ENCODE results near the gene MTHFD2L. TPM values are rescaled to one million over a fixed set of nuclear protein-coding genes. Genes with fewer than 3 reads are reported as not detected.

Gene MTHFD2L
- total RNA-seq, 2 donors from 2014 or later: 9.6 to 10.8 TPM

- intact Hi-C loops (cut with DNase I): no loop called here
- no peak for DNase-seq (ENCODE audit: low spot score)
Observed at GRCh38 chr4:74283614-74284013, 125.7 kb downstream of the MTHFD2L start.

- intact Hi-C loops (cut with DNase I): no loop called here
Observed at GRCh38 chr4:74284053-74284452, 126.1 kb downstream of the MTHFD2L start.

GRCh38 chr4:74287164-74287563, 129.2 kb downstream of the MTHFD2L start:
- intact Hi-C loops (cut with DNase I): no loop called here
- no peak for DNase-seq (ENCODE audit: low spot score)

More at GRCh38 chr4:74284053-74284452, 126.1 kb downstream of the MTHFD2L start:
- DNase-seq (ENCODE audit: low spot score): no peak

GRCh38 chr4:74287791-74288190, 129.9 kb downstream of the MTHFD2L start:
- DNase-seq (ENCODE audit: low spot score): no peak
- intact Hi-C loops (cut with DNase I): no loop called here

- intact Hi-C loops (cut with DNase I): no loop called here
Observed at GRCh38 chr4:74291471-74291870, 133.6 kb downstream of the MTHFD2L start.

GRCh38 chr4:74292111-74292870, 134.4 kb downstream of the MTHFD2L start:
- no peak for DNase-seq (ENCODE audit: low spot score)
- intact Hi-C loops (cut with DNase I): no loop called here

More at GRCh38 chr4:74291471-74291870, 133.6 kb downstream of the MTHFD2L start:
- no peak for DNase-seq (ENCODE audit: low spot score)

- intact Hi-C loops (cut with DNase I): no loop called here
- DNase-seq (ENCODE audit: low spot score): no peak
Observed at GRCh38 chr4:74293558-74293957, 135.6 kb downstream of the MTHFD2L start.

- no peak for DNase-seq (ENCODE audit: low spot score)
- intact Hi-C loops (cut with DNase I): no loop called here
Observed at GRCh38 chr4:74294681-74295080, 136.8 kb downstream of the MTHFD2L start.

- intact Hi-C loops (cut with DNase I): no loop called here
- DNase-seq (ENCODE audit: low spot score): no peak
Observed at GRCh38 chr4:74297539-74297938, 139.6 kb downstream of the MTHFD2L start.

GRCh38 chr4:74304095-74304625, 146.2 kb downstream of the MTHFD2L start:
- intact Hi-C loops (cut with DNase I): loop anchor here in 1 of 2 donors (5.0 kb wide), 1 partner anchor 712 kb away; no protein-coding TSS in a partner anchor
- DNase-seq (ENCODE audit: low spot score): no peak

- DNase-seq (ENCODE audit: low spot score): no peak
- intact Hi-C loops (cut with DNase I): loop anchor here in 1 of 2 donors (5.0 kb wide), 1 partner anchor 713 kb away; no protein-coding TSS in a partner anchor
Observed at GRCh38 chr4:74305000-74305399, 147.1 kb downstream of the MTHFD2L start.

GRCh38 chr4:74307170-74307569, 149.3 kb downstream of the MTHFD2L start:
- intact Hi-C loops (cut with DNase I): no loop called here
- DNase-seq (ENCODE audit: low spot score): no peak

- intact Hi-C loops (cut with DNase I): no loop called here
- DNase-seq (ENCODE audit: low spot score): no peak
Observed at GRCh38 chr4:74308215-74308614, 150.3 kb downstream of the MTHFD2L start, which contains the start of gene EPGN. EPGN (plus strand) TSS chr4:74308470; CDS start chr4:74308534, 64 bp downstream.

- no peak for DNase-seq (ENCODE audit: low spot score)
- intact Hi-C loops (cut with DNase I): no loop called here
Observed at GRCh38 chr4:74309223-74309622, 151.3 kb downstream of the MTHFD2L start.

- DNase-seq (ENCODE audit: low spot score): no peak
- intact Hi-C loops (cut with DNase I): no loop called here
Observed at GRCh38 chr4:74311696-74312313, 153.9 kb downstream of the MTHFD2L start.

GRCh38 chr4:74314329-74314728, 156.4 kb downstream of the MTHFD2L start:
- intact Hi-C loops (cut with DNase I): no loop called here
- DNase-seq (ENCODE audit: low spot score): no peak

GRCh38 chr4:74314944-74315343, 157.0 kb downstream of the MTHFD2L start:
- intact Hi-C loops (cut with DNase I): no loop called here

GRCh38 chr4:74315376-74315775, 157.5 kb downstream of the MTHFD2L start:
- intact Hi-C loops (cut with DNase I): no loop called here
- DNase-seq (ENCODE audit: low spot score): no peak

More at GRCh38 chr4:74314944-74315343, 157.0 kb downstream of the MTHFD2L start:
- no peak for DNase-seq (ENCODE audit: low spot score)

- intact Hi-C loops (cut with DNase I): no loop called here
- no peak for DNase-seq (ENCODE audit: low spot score)
Observed at GRCh38 chr4:74316397-74316796, 158.5 kb downstream of the MTHFD2L start.

GRCh38 chr4:74317616-74318246, 159.8 kb downstream of the MTHFD2L start:
- intact Hi-C loops (cut with DNase I): no loop called here
- DNase-seq (ENCODE audit: low spot score): no peak
